NCI-H2171 treated with DMSO at 0.1 percent for 48 hours (cell line): Measurements from ENCODE around the gene GATA5.

Experiments used
- DNase-seq: peaks from one replicate; lab custom pipeline; 2025; lab: John Stamatoyannopoulos, UW

Gene GATA5

GRCh38 chr20:62472941-62473585 lies 2.7 kb downstream of the GATA5 start:
- DNase-seq: no peak

- DNase-seq: no peak
Measured at GRCh38 chr20:62472138-62472940, 3.5 kb downstream of the GATA5 start.

- DNase-seq: no peak
Measured at GRCh38 chr20:62470459-62470858, 5.3 kb downstream of the GATA5 start.

GRCh38 chr20:62470001-62470400 lies 5.8 kb downstream of the GATA5 start:
- no peak for DNase-seq

GRCh38 chr20:62469352-62469751 lies 6.4 kb downstream of the GATA5 start:
- DNase-seq: no peak

GRCh38 chr20:62466806-62467537 lies 8.8 kb downstream of the GATA5 start:
- DNase-seq: no peak

DNA sequence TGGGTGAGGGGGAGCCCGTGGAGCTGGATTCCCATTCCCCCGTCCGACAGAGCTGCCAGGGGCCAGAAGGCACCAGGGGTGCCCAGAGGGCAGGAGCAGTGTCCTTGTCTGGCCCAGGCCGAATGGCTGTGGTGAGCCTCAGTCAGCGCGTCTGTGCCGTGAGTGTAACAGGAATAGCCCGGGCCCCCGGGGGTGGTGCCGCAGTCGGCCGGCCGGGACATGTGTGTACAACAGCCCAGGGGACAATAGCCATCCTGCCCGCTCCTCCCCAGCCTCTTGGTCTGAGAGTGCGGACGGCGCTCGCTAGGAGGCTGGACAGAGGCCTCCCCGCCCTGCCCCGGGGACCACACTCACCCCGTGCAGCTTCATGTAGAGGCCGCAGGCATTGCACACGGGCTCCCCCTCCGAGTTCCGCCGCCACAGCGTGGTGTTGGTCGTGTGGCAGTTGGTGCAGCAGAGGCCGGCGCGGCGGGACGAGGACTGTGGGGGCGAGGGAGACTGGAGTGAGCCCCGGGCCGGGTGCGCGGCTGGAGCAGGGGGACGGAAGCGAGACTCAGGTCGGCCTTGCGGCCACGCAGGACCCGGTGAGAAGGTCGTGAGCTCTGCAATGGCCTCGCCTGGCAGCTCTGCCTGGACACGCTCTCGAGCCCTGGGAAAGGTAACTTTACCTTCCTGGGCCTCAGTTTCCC lies 9.6 kb downstream of the GATA5 start:
- no peak for DNase-seq

GRCh38 chr20:62464990-62465389 lies 10.8 kb downstream of the GATA5 start:
- DNase-seq: no peak

DNA sequence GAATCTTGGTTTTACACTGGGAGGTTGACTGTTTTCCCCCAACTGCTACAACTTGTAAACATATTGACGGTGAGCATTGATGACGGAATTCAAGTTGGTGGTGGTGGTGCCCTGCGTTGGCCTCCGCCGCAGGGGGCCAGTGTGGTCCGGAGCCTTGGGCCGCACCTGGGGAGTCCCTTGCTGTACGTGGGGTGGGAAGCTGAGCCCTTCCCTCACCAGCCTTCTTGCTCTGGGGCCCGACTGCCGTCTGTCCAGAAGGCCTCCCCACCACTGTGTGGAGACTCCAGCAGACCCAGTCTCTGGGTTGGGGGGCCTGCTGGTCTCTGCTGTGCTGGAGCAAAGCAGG lies 11.4 kb downstream of the GATA5 start:
- no peak for DNase-seq

GRCh38 chr20:62463651-62464424 lies 12.0 kb downstream of the GATA5 start:
- DNase-seq: no peak

DNA sequence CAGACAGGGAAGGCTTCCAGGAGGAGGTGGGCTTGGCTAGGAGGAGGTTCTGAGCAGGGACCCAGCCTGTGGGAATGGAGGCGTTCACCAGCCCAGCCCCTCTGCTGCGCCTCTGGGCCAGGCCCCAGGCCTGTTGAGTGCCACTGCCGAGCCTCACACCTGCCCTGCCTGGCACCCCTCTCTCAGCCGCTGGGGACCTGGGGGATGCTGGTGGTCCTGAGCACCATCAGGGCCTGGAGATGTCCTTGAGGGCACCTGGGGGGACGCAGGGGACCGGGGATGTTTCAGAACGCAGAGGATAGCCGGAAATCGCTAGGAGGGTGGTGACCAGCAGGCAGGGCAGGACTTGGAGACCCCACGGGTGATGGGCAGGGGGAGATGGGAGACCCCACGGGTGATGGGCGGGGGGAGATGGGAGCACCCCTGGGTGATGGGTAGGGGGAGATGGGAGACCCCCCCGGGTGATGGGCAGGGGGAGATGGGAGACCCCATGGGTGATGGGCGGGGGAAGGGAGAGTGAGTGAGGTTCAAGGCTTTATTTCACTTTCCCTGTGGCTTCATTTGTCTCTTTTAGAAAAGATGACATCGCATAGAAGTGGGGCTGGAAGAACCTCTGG lies 12.7 kb downstream of the GATA5 start:
- no peak for DNase-seq

GRCh38 chr20:62461834-62462233 lies 14.0 kb downstream of the GATA5 start:
- DNase-seq: no peak

DNA sequence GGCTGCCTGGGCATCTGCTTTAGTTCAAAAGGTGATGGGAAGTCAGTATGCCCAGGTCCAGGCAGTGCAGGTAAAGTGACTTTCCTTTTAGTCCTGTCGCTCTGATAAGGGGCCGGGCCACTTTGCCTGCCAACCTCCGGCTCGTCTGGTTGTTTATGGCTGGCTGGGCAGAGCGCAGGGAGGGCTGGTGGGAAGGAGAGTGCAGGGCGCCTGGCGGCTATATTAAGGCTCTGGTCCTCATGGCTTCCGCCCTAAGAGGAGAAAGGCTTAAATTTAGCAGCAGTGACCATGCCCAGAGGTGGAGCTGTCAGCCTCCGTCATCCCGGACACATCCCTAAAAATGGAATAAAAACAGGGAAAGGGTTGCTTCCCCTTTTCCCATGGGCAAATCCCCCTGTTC lies 14.6 kb downstream of the GATA5 start:
- no peak for DNase-seq

GRCh38 chr20:62460678-62461077 lies 15.1 kb downstream of the GATA5 start:
- no peak for DNase-seq

GRCh38 chr20:62459488-62459887 lies 16.3 kb downstream of the GATA5 start:
- DNase-seq: no peak

GRCh38 chr20:62458275-62459251 lies 17.2 kb downstream of the GATA5 start:
- no peak for DNase-seq

DNA sequence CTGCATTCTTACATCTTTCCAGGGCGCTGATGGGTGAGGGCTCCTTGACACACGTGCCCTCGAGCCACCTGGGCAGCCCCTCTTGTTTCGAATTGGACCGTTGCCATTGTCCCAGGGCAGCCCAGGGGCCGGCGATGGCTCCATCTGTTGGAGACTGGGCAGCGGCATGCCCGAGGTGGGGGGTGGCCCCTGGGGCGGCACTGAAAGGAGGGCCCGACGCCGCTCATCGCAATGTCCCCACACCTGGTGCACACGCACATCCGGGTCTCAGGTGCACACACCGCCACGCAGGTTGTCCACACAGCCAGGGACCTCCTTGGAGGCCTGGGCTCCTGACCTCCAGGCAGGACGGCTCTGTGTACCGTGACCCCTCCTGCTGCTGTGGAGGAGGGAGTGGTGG lies 18.0 kb downstream of the GATA5 start:
- DNase-seq: no peak

- no peak for DNase-seq
Measured at GRCh38 chr20:62457098-62457497, 18.7 kb downstream of the GATA5 start.

- no peak for DNase-seq
Measured at GRCh38 chr20:62455929-62456328, 19.9 kb downstream of the GATA5 start.
